SK-N-SH treated with all-trans-retinoic acid at 6 μM for 48 hours (cell line): ENCODE results near the gene TYROBP.
A peak's percentile ranks its signal among the peaks of the same experiment; 100 is the strongest.

Experiments used
- ATAC-seq: fragments of 200-7000 bp; cut with Tn5 transposase; 3 replicates; pipeline ENCODE4 v1.9.1; 2020; ENCODE audit warnings: mild to moderate bottlenecking, moderate library complexity
- BACH2 ChIP-seq: fragments of 250-450 bp; sonication (Bioruptor Pico); IDR thresholded peaks from 2 replicates; pipeline ENCODE4 v1.9.0; 2021; ENCODE audit warnings: mild to moderate bottlenecking, borderline replicate concordance
- CREB5 ChIP-seq: fragments of 250-450 bp; sonication (Bioruptor Pico); IDR thresholded peaks from 2 replicates; pipeline ENCODE4 v1.5.1; 2020; ENCODE audit warnings: low read depth, mild to moderate bottlenecking, moderate library complexity
- CSDC2 ChIP-seq: fragments of 250-450 bp; sonication (Bioruptor Pico); IDR thresholded peaks from 2 replicates; pipeline ENCODE4 v1.5.0; 2020; ENCODE audit warnings: mild to moderate bottlenecking, moderate library complexity
- CSRNP3 ChIP-seq: fragments of 250-450 bp; sonication (Bioruptor Pico); IDR thresholded peaks from 2 replicates; pipeline ENCODE4 v1.5.1; 2021; ENCODE audit warnings: mild to moderate bottlenecking, moderate library complexity
- GLIS3 ChIP-seq: fragments of 250-450 bp; sonication (Bioruptor Pico); IDR thresholded peaks from 2 replicates; pipeline ENCODE4 v1.5.0; 2020; ENCODE audit warnings: mild to moderate bottlenecking, moderate library complexity
- ISL1 ChIP-seq: fragments of 250-450 bp; sonication (Bioruptor Pico); IDR thresholded peaks from 2 replicates; pipeline ENCODE4 v2.1.2; 2022; ENCODE audit warnings: mild to moderate bottlenecking, moderate library complexity
- OSR1 ChIP-seq: fragments of 250-450 bp; sonication (Bioruptor Pico); IDR thresholded peaks from 2 replicates; pipeline ENCODE4 v1.8.0; 2022; ENCODE audit warnings: moderate library complexity, mild to moderate bottlenecking, inconsistent platforms
- POU6F1 ChIP-seq: fragments of 250-450 bp; sonication (Bioruptor Pico); IDR thresholded peaks from 2 replicates; pipeline ENCODE4 v1.8.0; 2021; ENCODE audit warnings: low read depth, mild to moderate bottlenecking, moderate library complexity, borderline replicate concordance
- PPARA ChIP-seq: fragments of 250-450 bp; sonication (Bioruptor Pico); IDR thresholded peaks from 2 replicates; pipeline ENCODE4 v1.5.0; 2020; ENCODE audit warnings: mild to moderate bottlenecking, borderline replicate concordance
- RARB ChIP-seq: fragments of 250-450 bp; sonication (Bioruptor Pico); IDR thresholded peaks from 2 replicates; pipeline ENCODE4 v1.8.0; 2021; ENCODE audit warnings: mild to moderate bottlenecking, moderate library complexity
- SNAI2 ChIP-seq: fragments of 250-450 bp; sonication (Bioruptor Pico); IDR thresholded peaks from 2 replicates; pipeline ENCODE4 v1.5.0; 2020; ENCODE audit warnings: mild to moderate bottlenecking, moderate library complexity
- TCF4 ChIP-seq: fragments of 250-450 bp; sonication (Bioruptor Pico); IDR thresholded peaks from 2 replicates; pipeline ENCODE4 v1.8.0; 2021; ENCODE audit warnings: mild to moderate bottlenecking, moderate library complexity, borderline replicate concordance
- TOX ChIP-seq: fragments of 250-450 bp; sonication (Bioruptor Pico); IDR thresholded peaks from 2 replicates; pipeline ENCODE4 v1.8.0; 2021; ENCODE audit warnings: mild to moderate bottlenecking, moderate library complexity, borderline replicate concordance
- TSHZ2 ChIP-seq: fragments of 250-450 bp; sonication (Bioruptor Pico); IDR thresholded peaks from 2 replicates; pipeline ENCODE4 v1.5.0; 2020; ENCODE audit warnings: mild to moderate bottlenecking, moderate library complexity
- ZC3H10 ChIP-seq: fragments of 250-450 bp; sonication (Bioruptor Pico); IDR thresholded peaks from 2 replicates; pipeline ENCODE4 v1.5.1; 2021; ENCODE audit warnings: mild to moderate bottlenecking, moderate library complexity
- ZFP3 ChIP-seq: fragments of 250-450 bp; sonication (Bioruptor Pico); IDR thresholded peaks from 2 replicates; pipeline ENCODE4 v1.5.0; 2020; ENCODE audit warnings: mild to moderate bottlenecking, moderate library complexity
- ZFP30 ChIP-seq: fragments of 450-650 bp; formaldehyde crosslinking; IDR thresholded peaks from 2 replicates; pipeline ENCODE4 v1.5.0; 2022; ENCODE audit warnings: mild to moderate bottlenecking, moderate library complexity
- ZNF565 ChIP-seq: fragments of 450-650 bp; formaldehyde crosslinking; conservative IDR thresholded peaks from 2 replicates; pipeline ENCODE4 v1.5.0; 2020; ENCODE audit warnings: low read depth, mild to moderate bottlenecking, moderate library complexity
- ZNF70 ChIP-seq: fragments of 450-650 bp; formaldehyde crosslinking; IDR thresholded peaks from 2 replicates; pipeline ENCODE4 v1.5.0; 2020; ENCODE audit warnings: mild to moderate bottlenecking, moderate library complexity
- ZNF8 ChIP-seq: fragments of 450-650 bp; formaldehyde crosslinking; IDR thresholded peaks from 2 replicates; pipeline ENCODE4 v1.5.0; 2020; ENCODE audit warnings: mild to moderate bottlenecking, moderate library complexity

TYROBP gene

GRCh38 chr19:35879770-35880317 lies 28.3 kb downstream of the TYROBP start:
- TF ChIP-seq CSDC2: peak; percentile 83; the same call in 1 of the 2 replicates
- no peak for TF ChIP-seq TSHZ2 (CRISPR knock-in tag)
- no peak for TF ChIP-seq TOX
- no peak for TF ChIP-seq ZFP30 (CRISPR knock-in tag)
- TF ChIP-seq PPARA: no peak
- no peak for TF ChIP-seq TCF4 (CRISPR knock-in tag)
- no peak for TF ChIP-seq GLIS3 (CRISPR knock-in tag)
- no peak for TF ChIP-seq SNAI2 (CRISPR knock-in tag)
- TF ChIP-seq ZFP3: peak; percentile 72; the same call in 1 of the 2 replicates
- TF ChIP-seq ISL1 (CRISPR knock-in tag): no peak
- peak; percentile 93 for ATAC-seq

GRCh38 chr19:35879068-35879467 lies 29.0 kb downstream of the TYROBP start:
- TF ChIP-seq TCF4 (CRISPR knock-in tag): no peak
- no peak for TF ChIP-seq ZNF70 (CRISPR knock-in tag)
- TF ChIP-seq CREB5 (CRISPR knock-in tag): no peak
- TF ChIP-seq ZC3H10 (CRISPR knock-in tag): no peak
- TF ChIP-seq, all 23 proteins: peak for 0
- ATAC-seq: no peak

GRCh38 chr19:35874392-35874930 lies 33.6 kb downstream of the TYROBP start:
- ATAC-seq: no peak
- no peak for TF ChIP-seq SNAI2 (CRISPR knock-in tag)
- TF ChIP-seq TSHZ2 (CRISPR knock-in tag): no peak
- no peak for TF ChIP-seq ZFP30 (CRISPR knock-in tag)
- no peak for TF ChIP-seq OSR1 (CRISPR knock-in tag)
- no peak for TF ChIP-seq POU6F1
- TF ChIP-seq ZC3H10 (CRISPR knock-in tag): no peak
- no peak for TF ChIP-seq ZNF8 (CRISPR knock-in tag)
- TF ChIP-seq CREB5 (CRISPR knock-in tag): no peak
- TF ChIP-seq TCF4 (CRISPR knock-in tag): no peak
- no peak for TF ChIP-seq ZNF565
- no peak for TF ChIP-seq ZNF70 (CRISPR knock-in tag)
- no peak for TF ChIP-seq BACH2

- no peak for ATAC-seq
- no peak for TF ChIP-seq ISL1 (CRISPR knock-in tag)
- TF ChIP-seq SNAI2 (CRISPR knock-in tag): no peak
- TF ChIP-seq CSRNP3 (CRISPR knock-in tag): no peak
- no peak for TF ChIP-seq OSR1 (CRISPR knock-in tag)
- no peak for TF ChIP-seq BACH2
- TF ChIP-seq ZC3H10 (CRISPR knock-in tag): no peak
- TF ChIP-seq ZNF565: no peak
- TF ChIP-seq TSHZ2 (CRISPR knock-in tag): no peak
- TF ChIP-seq GLIS3 (CRISPR knock-in tag): no peak
- TF ChIP-seq ZFP30 (CRISPR knock-in tag): no peak
- no peak for TF ChIP-seq PPARA
- no peak for TF ChIP-seq RARB (CRISPR knock-in tag)
Measured at GRCh38 chr19:35872180-35872579, 35.9 kb downstream of the TYROBP start.
